Measurements from ENCODE around the gene EMC1.

The EMC1 gene

DNA sequence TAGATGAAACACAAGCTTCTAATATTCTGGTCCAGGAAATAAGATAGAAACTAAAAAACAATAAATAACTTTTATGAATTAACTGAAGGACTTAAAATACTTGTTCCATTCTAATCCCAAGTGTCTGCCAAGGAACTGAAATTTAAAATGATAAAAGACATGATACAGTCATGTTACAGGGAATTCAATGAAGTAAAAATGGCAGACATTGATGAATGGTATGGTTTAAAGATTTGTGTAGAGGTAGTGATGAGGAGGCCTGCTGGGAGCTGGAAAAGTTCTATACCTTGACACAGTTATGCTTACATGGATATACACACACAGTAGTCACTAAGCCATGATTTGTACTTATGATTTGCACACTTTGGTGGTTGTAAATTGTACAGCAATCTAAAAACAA, 39.2 kb downstream of the EMC1 start:
- Histone ChIP-seq H3K9ac (ENCODE audit: insufficient read length) (peak overlapping the region; percentile 95), H3K9me3 (ENCODE audit: low read depth, low read length) (no peaks in the 10 kb centered on the region), H3K27ac (no peak overlapping the region), H3K36me3 (ENCODE audit: insufficient read depth, low read length) (peaks cover 42% of the 10 kb centered on the region), H3K4me3 (peak overlapping the region; percentile 30; the same call in 1 of the 2 replicates)
- TF ChIP-seq EZH2 (IDR thresholded peaks at IDR 0.05) (no peak), POLR2AphosphoS5 (IDR thresholded peaks at IDR 0.05; ENCODE audit: borderline replicate concordance, low read depth, low read length) (0 out of 2 replicates have a peak, but pooled peaks have one; percentile 10)
- DNase-seq (ENCODE audit: low read depth, low spot score): no peak

- peak overlapping the region; percentile 77 for H3K27ac ChIP-seq
- no peak for DNase-seq (ENCODE audit: low read depth, low spot score)
- peak overlapping the region; percentile 95 for H3K9ac ChIP-seq (ENCODE audit: insufficient read length)
- no peaks in the 10 kb centered on the region for H3K9me3 ChIP-seq (ENCODE audit: low read depth, low read length)
- H3K4me3 ChIP-seq: peak overlapping the region; percentile 90
- H3K36me3 ChIP-seq (ENCODE audit: insufficient read depth, low read length): peaks cover 37% of the 10 kb centered on the region
- TF ChIP-seq EZH2 (IDR thresholded peaks at IDR 0.05) (no peak), FOXP2 (optimal IDR thresholded peaks at IDR 0.05; ENCODE audit: control extremely low read depth, extremely low read length, insufficient read depth) (no peak), POLR2AphosphoS5 (IDR thresholded peaks at IDR 0.05; ENCODE audit: borderline replicate concordance, low read depth, low read length) (no peak)
Measured at GRCh38 chr1:19210772-19211549, 40.4 kb downstream of the EMC1 start.

GRCh38 chr1:19209990-19210771, 41.1 kb downstream of the EMC1 start, which contains the start of gene UBR4:
UBR4 (minus strand) TSS chr1:19210266; CDS start chr1:19210248, 18 bp downstream.
- Histone ChIP-seq H3K36me3 (ENCODE audit: insufficient read depth, low read length) (peaks cover 31% of the 10 kb centered on the region), H3K27ac (peak within 1 kb of the TSS; percentile 77), H3K9ac (ENCODE audit: insufficient read length) (peak within 1 kb of the TSS; percentile 95), H3K4me3 (peak within 1 kb of the TSS; percentile 90), H3K9me3 (ENCODE audit: low read depth, low read length) (no peaks in the 10 kb centered on the region)
- DNase-seq (ENCODE audit: low read depth, low spot score): peak; percentile 44
- TF ChIP-seq FOXP2 (optimal IDR thresholded peaks at IDR 0.05; ENCODE audit: control extremely low read depth, extremely low read length, insufficient read depth) (peak; percentile 66), EZH2 (IDR thresholded peaks at IDR 0.05) (no peak), POLR2AphosphoS5 (IDR thresholded peaks at IDR 0.05; ENCODE audit: borderline replicate concordance, low read depth, low read length) (peak; percentile 94; the same call in 1 of the 2 replicates)

GRCh38 chr1:19209439-19209989, 41.8 kb downstream of the EMC1 start:
- Histone ChIP-seq H3K9me3 (ENCODE audit: low read depth, low read length) (no peaks in the 10 kb centered on the region), H3K4me3 (peak overlapping the region; percentile 90), H3K27ac (peak overlapping the region; percentile 75), H3K36me3 (ENCODE audit: insufficient read depth, low read length) (peaks cover 32% of the 10 kb centered on the region), H3K9ac (ENCODE audit: insufficient read length) (peak overlapping the region; percentile 95)
- TF ChIP-seq EZH2 (IDR thresholded peaks at IDR 0.05): no peak
- TF ChIP-seq POLR2AphosphoS5 (IDR thresholded peaks at IDR 0.05; ENCODE audit: borderline replicate concordance, low read depth, low read length): no peak
- TF ChIP-seq FOXP2 (optimal IDR thresholded peaks at IDR 0.05; ENCODE audit: control extremely low read depth, extremely low read length, insufficient read depth): no peak
- DNase-seq (ENCODE audit: low read depth, low spot score): no peak

- H3K27ac ChIP-seq: peak overlapping the region; percentile 75; the same call in 1 of the 2 replicates
- no peaks in the 10 kb centered on the region for H3K9me3 ChIP-seq (ENCODE audit: low read depth, low read length)
- H3K36me3 ChIP-seq (ENCODE audit: insufficient read depth, low read length): peaks cover 26% of the 10 kb centered on the region
- DNase-seq (ENCODE audit: low read depth, low spot score): no peak
- H3K9ac ChIP-seq (ENCODE audit: insufficient read length): peak overlapping the region; percentile 95
- peak overlapping the region; percentile 90 for H3K4me3 ChIP-seq
- TF ChIP-seq EZH2 (IDR thresholded peaks at IDR 0.05) (no peak), FOXP2 (optimal IDR thresholded peaks at IDR 0.05; ENCODE audit: control extremely low read depth, extremely low read length, insufficient read depth) (no peak), POLR2AphosphoS5 (IDR thresholded peaks at IDR 0.05; ENCODE audit: borderline replicate concordance, low read depth, low read length) (no peak)
Measured at GRCh38 chr1:19208710-19209438, 42.5 kb downstream of the EMC1 start.

- peaks cover 7% of the 10 kb centered on the region; the same call in 1 of the 2 replicates for H3K36me3 ChIP-seq (ENCODE audit: insufficient read depth, low read length)
- TF ChIP-seq EZH2 (IDR thresholded peaks at IDR 0.05): no peak
- TF ChIP-seq FOXP2 (optimal IDR thresholded peaks at IDR 0.05; ENCODE audit: control extremely low read depth, extremely low read length, insufficient read depth): no peak
- no peak for TF ChIP-seq POLR2AphosphoS5 (IDR thresholded peaks at IDR 0.05; ENCODE audit: borderline replicate concordance, low read depth, low read length)
- no peak overlapping the region for H3K27ac ChIP-seq
- no peak for DNase-seq (ENCODE audit: low read depth, low spot score)
- no peak overlapping the region for H3K9ac ChIP-seq (ENCODE audit: insufficient read length)
- H3K4me3 ChIP-seq: no peak overlapping the region
- H3K9me3 ChIP-seq (ENCODE audit: low read depth, low read length): no peaks in the 10 kb centered on the region
Measured at GRCh38 chr1:19206947-19207346, 44.4 kb downstream of the EMC1 start.

- Histone ChIP-seq H3K36me3 (ENCODE audit: insufficient read depth, low read length) (peaks cover 8% of the 10 kb centered on the region; the same call in 1 of the 2 replicates), H3K9ac (ENCODE audit: insufficient read length) (no peak overlapping the region), H3K4me3 (no peak overlapping the region), H3K9me3 (ENCODE audit: low read depth, low read length) (no peaks in the 10 kb centered on the region), H3K27ac (no peak overlapping the region)
- TF ChIP-seq POLR2AphosphoS5 (IDR thresholded peaks at IDR 0.05; ENCODE audit: borderline replicate concordance, low read depth, low read length) (no peak), EZH2 (IDR thresholded peaks at IDR 0.05) (no peak), FOXP2 (optimal IDR thresholded peaks at IDR 0.05; ENCODE audit: control extremely low read depth, extremely low read length, insufficient read depth) (no peak)
- DNase-seq (ENCODE audit: low read depth, low spot score): no peak
Measured at GRCh38 chr1:19205845-19206244, 45.5 kb downstream of the EMC1 start.
